ENCODE measurements around the gene MBD1. TPM values are rescaled to one million over a fixed set of nuclear protein-coding genes. Genes with fewer than 3 reads are reported as not detected.
"Not testable (repeated sequence)": the region's sequence is repeated elsewhere in the genome, so short reads cannot be mapped to it uniquely, and the experiment has no call there.

The MBD1 gene
- total and polyA plus RNA-seq, 9 donors, result 34.3 to 47.4 (median 40.8) TPM

DNA sequence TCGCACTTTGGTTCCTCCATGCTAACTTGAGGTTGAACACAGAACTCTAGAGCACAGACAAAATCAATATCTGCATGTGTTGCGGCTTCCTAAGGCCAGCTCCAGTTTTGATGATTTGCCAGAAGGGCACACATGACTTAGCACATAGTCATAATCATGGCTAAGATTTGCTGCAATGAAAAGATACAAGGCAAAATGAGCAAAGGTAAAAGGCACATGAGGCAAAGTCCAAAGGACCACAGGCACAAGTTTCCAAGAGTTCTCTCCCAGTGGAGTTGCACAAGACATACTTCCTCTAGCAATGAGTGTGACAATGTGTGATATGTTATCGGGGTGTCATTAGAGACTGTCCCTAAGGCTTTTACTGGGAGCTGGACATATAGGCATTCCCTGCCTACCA is 30.3 kb upstream of the MBD1 start:
- no peak overlapping the region for H3K4me3 ChIP-seq (ENCODE audit: low read length)
- no peaks in the 10 kb centered on the region for H3K9me3 ChIP-seq (replicated peaks; ENCODE audit: control insufficient read depth, low read depth, low read length)
- H3K36me3 ChIP-seq (ENCODE audit: control insufficient read depth, insufficient read depth, low read length), result no peaks in the 10 kb centered on the region
- WGBS (ENCODE audit: insufficient coverage), result 43% methylated on average over 1 of the region's 3 CpGs
- no peak for DNase-seq
- no peak overlapping the region for H3K27ac ChIP-seq (ENCODE audit: low read length)
- peaks cover 6% of the 10 kb centered on the region for H3K4me1 ChIP-seq (ENCODE audit: control insufficient read depth, insufficient read depth, low read length)
- peaks cover 6% of the 10 kb centered on the region for H3K27me3 ChIP-seq (ENCODE audit: control insufficient read depth, insufficient read depth, low read length)

DNA sequence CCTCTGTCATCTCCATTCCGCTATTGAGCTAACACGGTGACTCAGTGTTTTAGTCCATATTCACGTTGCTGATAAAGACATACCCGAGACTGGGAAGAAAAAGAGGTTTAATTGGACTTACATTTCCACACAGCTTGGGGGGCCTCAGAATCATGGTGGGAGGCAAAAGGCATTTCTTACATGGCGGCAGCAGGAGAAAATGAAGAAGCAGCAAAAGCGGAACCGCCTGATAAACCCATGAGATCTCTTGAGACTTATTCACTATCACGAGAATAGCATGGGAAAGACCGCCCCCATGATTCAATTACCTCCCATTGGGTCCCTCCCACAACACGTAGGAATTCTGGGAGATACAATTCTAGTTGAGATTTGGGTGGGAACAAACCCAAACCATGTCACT is 28.8 kb upstream of the MBD1 start:
- no CpG with 5 or more reads among the region's 10 CpGs for WGBS (ENCODE audit: insufficient coverage)
- DNase-seq, result no peak
- H3K27me3 ChIP-seq (ENCODE audit: control insufficient read depth, insufficient read depth, low read length), result peaks cover 5% of the 10 kb centered on the region

DNA sequence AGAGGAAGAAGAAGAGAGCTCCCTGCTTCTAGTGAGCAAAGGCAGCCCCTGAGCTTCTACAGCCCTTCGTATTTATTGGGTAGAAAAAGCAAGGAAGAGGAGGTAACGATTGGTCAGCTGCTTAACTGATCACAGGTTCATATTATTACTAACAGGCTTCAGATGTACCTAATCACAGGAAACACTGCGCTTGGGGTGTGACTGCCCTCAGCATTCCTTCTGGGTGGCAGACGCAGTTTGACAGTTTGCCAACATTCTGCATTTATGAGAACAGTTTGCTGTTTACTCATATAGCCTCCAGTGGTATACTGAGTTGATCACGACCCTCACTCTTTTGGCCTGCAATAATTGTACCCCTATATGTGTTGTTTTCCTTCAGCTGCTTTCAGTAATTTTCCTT is 27.5 kb upstream of the MBD1 start:
- not testable (repeated sequence) for H3K4me3 ChIP-seq (ENCODE audit: low read length); DNase-seq; H3K4me1 ChIP-seq (ENCODE audit: control insufficient read depth, insufficient read depth, low read length); H3K36me3 ChIP-seq (ENCODE audit: control insufficient read depth, insufficient read depth, low read length); H3K27ac ChIP-seq (ENCODE audit: low read length); H3K27me3 ChIP-seq (ENCODE audit: control insufficient read depth, insufficient read depth, low read length); H3K9me3 ChIP-seq (replicated peaks; ENCODE audit: control insufficient read depth, low read depth, low read length)
- 58% methylated on average over 2 of the region's 5 CpGs for WGBS (ENCODE audit: insufficient coverage)

More for the DNA sequence above, 28.8 kb upstream of the MBD1 start:
- Histone ChIP-seq H3K9me3 (replicated peaks; ENCODE audit: control insufficient read depth, low read depth, low read length) (no peaks in the 10 kb centered on the region), H3K27ac (ENCODE audit: low read length) (no peak overlapping the region), H3K4me3 (ENCODE audit: low read length) (no peak overlapping the region), H3K36me3 (ENCODE audit: control insufficient read depth, insufficient read depth, low read length) (no peaks in the 10 kb centered on the region), H3K4me1 (ENCODE audit: control insufficient read depth, insufficient read depth, low read length) (peaks cover 6% of the 10 kb centered on the region)

DNA sequence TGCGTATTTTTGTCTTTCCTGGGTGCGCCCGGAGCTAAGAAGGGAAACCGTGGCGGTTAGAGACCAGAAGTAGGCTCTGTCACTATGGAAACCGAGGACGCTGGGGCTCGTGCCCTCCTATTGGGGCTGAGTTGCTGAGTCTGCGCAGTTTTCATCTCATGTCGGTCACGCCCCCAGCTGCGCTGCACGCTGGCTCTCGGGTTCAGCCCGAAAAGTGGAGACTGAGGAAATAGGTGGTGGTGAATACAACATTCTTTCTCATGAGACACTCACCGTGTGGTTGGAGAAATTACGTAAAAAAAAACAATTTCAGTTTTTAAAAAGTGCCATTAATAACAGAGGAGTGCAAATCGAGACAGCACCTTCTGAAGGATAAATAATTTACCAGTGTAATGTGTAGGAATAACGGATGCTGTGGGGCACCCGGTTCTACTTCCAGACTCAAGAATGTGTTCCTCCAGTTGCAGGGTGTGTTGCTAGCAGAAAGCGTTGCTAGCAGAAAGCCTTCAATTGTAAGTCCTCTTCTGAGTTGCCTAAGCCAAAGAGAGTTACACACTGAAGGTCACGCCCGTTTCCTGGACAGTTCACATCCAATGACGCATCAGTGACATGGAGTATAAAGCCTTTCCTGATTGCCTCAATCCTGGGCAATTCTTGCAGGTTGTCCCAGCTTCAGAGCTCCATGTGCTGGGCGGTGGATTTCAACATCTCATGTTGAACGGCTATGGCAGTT is 26.6 kb upstream of the MBD1 start:
- no peaks in the 10 kb centered on the region for H3K9me3 ChIP-seq (replicated peaks; ENCODE audit: control insufficient read depth, low read depth, low read length)
- H3K27me3 ChIP-seq (ENCODE audit: control insufficient read depth, insufficient read depth, low read length), result peaks cover 8% of the 10 kb centered on the region
- no peak overlapping the region for H3K27ac ChIP-seq (ENCODE audit: low read length)
- H3K4me3 ChIP-seq (ENCODE audit: low read length), result peak overlapping the region; percentile 38
- H3K36me3 ChIP-seq (ENCODE audit: control insufficient read depth, insufficient read depth, low read length), result no peaks in the 10 kb centered on the region
- H3K4me1 ChIP-seq (ENCODE audit: control insufficient read depth, insufficient read depth, low read length), result peaks cover 6% of the 10 kb centered on the region
- WGBS (ENCODE audit: insufficient coverage), result 18% methylated on average over 13 of the region's 26 CpGs
- peak; percentile 94 for DNase-seq

DNA sequence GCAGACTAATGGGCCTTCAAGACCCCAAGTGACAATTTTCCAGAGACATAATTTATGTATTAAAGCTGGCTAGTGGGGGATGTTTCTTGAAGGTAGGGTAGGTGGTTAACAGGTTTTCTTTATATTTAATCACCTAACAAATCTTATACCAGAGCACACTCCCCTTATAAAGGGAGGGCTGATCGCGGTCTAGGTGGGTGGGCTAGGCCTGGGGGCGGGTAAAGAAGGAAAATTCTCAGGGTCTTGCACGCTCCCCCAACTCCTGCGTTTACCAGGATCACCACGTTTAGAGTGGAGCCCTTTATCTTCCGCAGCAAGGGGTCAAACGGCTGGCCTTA is 26.0 kb upstream of the MBD1 start:
- Histone ChIP-seq H3K27ac (ENCODE audit: low read length) (no peak overlapping the region), H3K27me3 (ENCODE audit: control insufficient read depth, insufficient read depth, low read length) (peaks cover 10% of the 10 kb centered on the region), H3K4me1 (ENCODE audit: control insufficient read depth, insufficient read depth, low read length) (peaks cover 6% of the 10 kb centered on the region), H3K9me3 (replicated peaks; ENCODE audit: control insufficient read depth, low read depth, low read length) (no peaks in the 10 kb centered on the region), H3K36me3 (ENCODE audit: control insufficient read depth, insufficient read depth, low read length) (no peaks in the 10 kb centered on the region), H3K4me3 (ENCODE audit: low read length) (peak overlapping the region; percentile 38)
- no peak for DNase-seq
- WGBS (ENCODE audit: insufficient coverage), result 6% methylated on average over 8 of the region's 8 CpGs

DNA sequence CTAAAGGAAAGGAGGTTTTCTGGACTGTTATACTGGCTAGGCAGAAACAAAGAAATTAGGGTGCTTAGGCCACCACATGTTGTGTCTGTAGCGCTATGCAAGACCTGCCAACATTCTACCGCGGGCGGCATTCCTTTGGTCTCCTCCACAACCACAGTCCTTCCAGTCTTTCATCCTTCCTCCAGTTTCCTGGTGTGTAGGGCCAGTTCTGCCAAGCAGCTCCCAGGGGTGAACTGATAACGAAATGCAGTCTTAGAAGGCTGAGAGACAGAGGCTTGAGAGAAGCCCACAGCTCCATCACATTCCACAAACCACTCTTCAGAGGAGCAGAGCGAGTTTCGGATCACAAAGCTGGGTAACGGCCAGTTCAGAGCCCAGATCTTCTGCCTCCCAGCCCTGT is 25.6 kb upstream of the MBD1 start:
- H3K36me3 ChIP-seq (ENCODE audit: control insufficient read depth, insufficient read depth, low read length), result no peaks in the 10 kb centered on the region
- 87% methylated on average over 3 of the region's 8 CpGs for WGBS (ENCODE audit: insufficient coverage)
- no peaks in the 10 kb centered on the region for H3K9me3 ChIP-seq (replicated peaks; ENCODE audit: control insufficient read depth, low read depth, low read length)
- H3K27ac ChIP-seq (ENCODE audit: low read length), result no peak overlapping the region
- peak; percentile 11 for DNase-seq
- no peak overlapping the region for H3K4me3 ChIP-seq (ENCODE audit: low read length)
- H3K27me3 ChIP-seq (ENCODE audit: control insufficient read depth, insufficient read depth, low read length), result peaks cover 11% of the 10 kb centered on the region
- H3K4me1 ChIP-seq (ENCODE audit: control insufficient read depth, insufficient read depth, low read length), result peaks cover 6% of the 10 kb centered on the region

DNA sequence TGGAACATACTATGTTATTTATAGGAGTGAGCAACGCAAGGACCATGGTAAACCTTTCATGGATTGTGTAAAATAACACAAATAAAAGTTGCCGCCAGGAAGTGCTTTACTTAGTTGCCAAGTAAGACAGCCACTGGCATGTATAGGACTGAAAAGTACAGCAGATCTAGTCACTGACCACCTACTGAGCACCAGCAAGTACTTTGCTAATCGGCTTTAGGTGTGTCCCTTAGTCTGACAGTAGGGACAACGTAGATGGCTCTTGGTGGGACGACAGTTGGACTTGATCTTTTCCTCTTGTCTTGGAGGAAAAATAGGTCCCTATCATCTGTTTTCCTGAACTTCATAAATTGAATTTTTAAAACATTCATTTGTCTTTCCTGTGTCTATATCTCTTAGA is 19.8 kb upstream of the MBD1 start:
- peaks cover 6% of the 10 kb centered on the region for H3K4me1 ChIP-seq (ENCODE audit: control insufficient read depth, insufficient read depth, low read length)
- peaks cover 2% of the 10 kb centered on the region for H3K9me3 ChIP-seq (replicated peaks; ENCODE audit: control insufficient read depth, low read depth, low read length)
- DNase-seq, result no peak
- WGBS (ENCODE audit: insufficient coverage), result 63% methylated on average over 2 of the region's 5 CpGs
- H3K36me3 ChIP-seq (ENCODE audit: control insufficient read depth, insufficient read depth, low read length), result no peaks in the 10 kb centered on the region
- H3K27me3 ChIP-seq (ENCODE audit: control insufficient read depth, insufficient read depth, low read length), result peaks cover 41% of the 10 kb centered on the region
- H3K4me3 ChIP-seq (ENCODE audit: low read length), result no peak overlapping the region
- H3K27ac ChIP-seq (ENCODE audit: low read length), result no peak overlapping the region

DNA sequence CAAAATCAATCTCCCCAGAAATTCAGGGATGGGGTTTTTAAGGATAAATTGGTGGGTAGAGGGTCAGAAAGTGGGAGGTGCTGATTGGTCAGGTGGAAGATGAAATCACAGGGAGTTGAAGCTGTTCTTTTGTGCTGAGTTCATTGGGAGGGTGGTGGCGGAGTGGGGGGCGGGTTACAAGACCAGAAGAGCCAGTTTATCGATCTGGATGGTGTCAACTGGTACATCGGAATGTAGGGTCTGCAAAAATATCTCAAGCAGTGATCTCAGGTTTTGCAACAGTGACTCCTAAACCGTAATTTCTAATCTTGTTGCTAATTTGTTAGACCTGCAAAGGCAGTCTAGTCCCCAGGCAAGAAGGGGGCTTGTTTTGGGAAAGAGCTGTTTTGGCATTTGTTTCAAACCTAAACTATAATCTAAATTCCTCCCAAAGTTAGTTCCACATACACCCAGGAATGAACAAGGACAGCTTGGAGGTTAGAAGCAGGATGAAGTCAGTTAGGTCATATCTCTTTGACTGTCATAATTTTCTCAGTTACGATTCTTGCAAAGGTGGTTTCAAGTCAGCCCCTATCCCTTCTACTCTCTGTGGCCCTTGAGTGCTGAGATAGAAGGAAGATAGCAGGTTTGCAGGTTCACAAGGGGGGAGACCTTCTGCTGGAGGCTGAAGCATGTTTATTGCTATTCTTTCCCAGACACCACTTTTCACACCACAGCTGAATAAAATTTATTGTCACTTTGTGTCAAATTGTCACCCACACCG is 18.5 kb upstream of the MBD1 start:
- Histone ChIP-seq H3K27ac (ENCODE audit: low read length) (no peak overlapping the region), H3K4me1 (ENCODE audit: control insufficient read depth, insufficient read depth, low read length) (peaks cover 6% of the 10 kb centered on the region), H3K36me3 (ENCODE audit: control insufficient read depth, insufficient read depth, low read length) (no peaks in the 10 kb centered on the region), H3K27me3 (ENCODE audit: control insufficient read depth, insufficient read depth, low read length) (peaks cover 43% of the 10 kb centered on the region), H3K9me3 (replicated peaks; ENCODE audit: control insufficient read depth, low read depth, low read length) (peaks cover 2% of the 10 kb centered on the region), H3K4me3 (ENCODE audit: low read length) (no peak overlapping the region)
- 84% methylated on average over 4 of the region's 7 CpGs for WGBS (ENCODE audit: insufficient coverage)
- DNase-seq, result no peak

DNA sequence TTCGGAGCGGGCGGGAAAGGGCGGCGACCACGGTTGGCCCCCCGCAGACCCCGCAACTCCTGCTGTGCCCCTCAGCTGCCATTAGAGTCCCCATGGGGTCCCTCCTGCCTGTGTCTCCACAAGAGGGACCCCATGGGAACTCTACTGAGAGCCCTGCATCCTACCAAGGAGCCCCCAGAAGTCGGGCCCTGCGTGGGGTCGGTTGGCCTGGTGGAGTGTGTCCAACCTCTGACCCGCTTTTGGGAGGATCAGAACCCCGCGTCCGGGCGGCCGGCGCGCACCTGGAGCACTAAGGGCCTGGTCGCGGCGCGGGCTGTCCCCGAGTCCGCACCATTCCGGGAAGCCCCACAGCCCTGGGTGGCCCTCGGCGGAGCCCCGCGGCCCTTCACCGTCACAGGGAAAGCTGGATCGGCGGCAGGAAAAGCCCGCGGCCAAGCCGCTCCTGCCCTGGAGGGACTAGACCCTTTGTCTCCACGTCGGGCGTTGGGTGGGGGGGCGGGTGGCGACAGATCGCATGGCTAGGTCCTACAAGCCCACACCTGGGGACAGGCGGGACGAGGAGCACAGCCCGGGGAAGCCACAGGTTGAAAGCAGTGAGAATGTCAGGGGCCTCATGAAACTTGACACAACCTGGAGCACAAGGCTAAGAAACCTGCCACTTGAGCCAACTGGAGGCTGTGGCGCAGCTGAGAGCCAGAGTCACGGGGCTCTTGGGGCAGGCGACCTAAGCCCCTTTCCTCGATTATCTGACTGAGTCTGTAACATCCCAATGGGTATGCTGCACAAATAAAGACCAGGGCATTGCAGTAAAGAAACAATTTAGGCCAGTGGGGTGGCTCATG is 17.3 kb upstream of the MBD1 start:
- no peak for DNase-seq
- 25% methylated on average over 38 of the region's 49 CpGs for WGBS (ENCODE audit: insufficient coverage)
- Histone ChIP-seq H3K4me1 (ENCODE audit: control insufficient read depth, insufficient read depth, low read length) (peaks cover 6% of the 10 kb centered on the region), H3K4me3 (ENCODE audit: low read length) (no peak overlapping the region), H3K9me3 (replicated peaks; ENCODE audit: control insufficient read depth, low read depth, low read length) (peaks cover 2% of the 10 kb centered on the region), H3K27ac (ENCODE audit: low read length) (no peak overlapping the region), H3K36me3 (ENCODE audit: control insufficient read depth, insufficient read depth, low read length) (no peaks in the 10 kb centered on the region), H3K27me3 (ENCODE audit: control insufficient read depth, insufficient read depth, low read length) (peaks cover 41% of the 10 kb centered on the region)

Data from muscle of leg (tissue), 11 donors.